Fibroblast of skin of left quadriceps (primary cell): Measurements from ENCODE around the gene RNU1-2.
"Not testable (repeated sequence)": the region's sequence is repeated elsewhere in the genome, so short reads cannot be mapped to it uniquely, and the experiment has no call there.

ENCODE experiments used
- DNase-seq, 2 experiments: peaks; one replicate each; pipeline ENCODE4 v3.0.0-alpha.2; 2013; ENCODE audit warnings: low read depth in 2 of 2

The RNU1-2 gene

GRCh38 chr1:16895598-16896315, at the start of gene RNU1-2:
Gene RNU1-2, plus strand, starts transcription at chr1:16895980.
- peak; percentile 100 for DNase-seq

GRCh38 chr1:16856201-16856600, 39.6 kb upstream of the RNU1-2 start:
- DNase-seq: not testable (repeated sequence)

GRCh38 chr1:16859167-16860041, 36.4 kb upstream of the RNU1-2 start:
- not testable (repeated sequence) for DNase-seq

GRCh38 chr1:16860048-16860447, 35.7 kb upstream of the RNU1-2 start:
- not testable (repeated sequence) for DNase-seq

GRCh38 chr1:16861832-16862245, 33.9 kb upstream of the RNU1-2 start:
- DNase-seq: not testable (repeated sequence)

GRCh38 chr1:16862415-16862814, 33.4 kb upstream of the RNU1-2 start:
- not testable (repeated sequence) for DNase-seq

- DNase-seq: not testable (repeated sequence)
These were observed 32.8 kb upstream of the RNU1-2 start for GRCh38 chr1:16863024-16863423.

- DNase-seq: not testable (repeated sequence)
These were observed 28.7 kb upstream of the RNU1-2 start for GRCh38 chr1:16866926-16867707.

- not testable (repeated sequence) for DNase-seq
These were observed 27.0 kb upstream of the RNU1-2 start for GRCh38 chr1:16868787-16869186.

GRCh38 chr1:16869996-16870395, 25.8 kb upstream of the RNU1-2 start:
- not testable (repeated sequence) for DNase-seq

GRCh38 chr1:16871171-16871570, 24.6 kb upstream of the RNU1-2 start:
- not testable (repeated sequence) for DNase-seq

GRCh38 chr1:16872152-16873075, 23.4 kb upstream of the RNU1-2 start:
- not testable (repeated sequence) for DNase-seq

GRCh38 chr1:16873076-16873879, 22.5 kb upstream of the RNU1-2 start:
- not testable (repeated sequence) for DNase-seq

- not testable (repeated sequence) for DNase-seq
These were observed 20.6 kb upstream of the RNU1-2 start for GRCh38 chr1:16874968-16875765.

- not testable (repeated sequence) for DNase-seq
These were observed 14.0 kb upstream of the RNU1-2 start for GRCh38 chr1:16881742-16882141.

GRCh38 chr1:16882986-16883385, 12.8 kb upstream of the RNU1-2 start:
- no peak for DNase-seq

GRCh38 chr1:16884487-16884886, 11.3 kb upstream of the RNU1-2 start:
- not testable (repeated sequence) for DNase-seq

GRCh38 chr1:16886860-16887605, 8.7 kb upstream of the RNU1-2 start:
- DNase-seq: no peak
